ENCODE measurements around the gene SLC22A7.

The SLC22A7 gene

GRCh38 chr6:43295456-43295855 is 2.6 kb upstream of the SLC22A7 start:
- no peaks in the 10 kb centered on the region for H3F3A ChIP-seq (ENCODE audit: low read depth)
- no peaks in the 10 kb centered on the region for H3K9me3 ChIP-seq (ENCODE audit: insufficient read depth, low read depth, low read length)
- no peaks in the 10 kb centered on the region for H3K27me3 ChIP-seq (ENCODE audit: insufficient read depth, low read length, poor library complexity, severe bottlenecking)
- no peaks in the 10 kb centered on the region for H3K4me1 ChIP-seq (ENCODE audit: insufficient read depth, low read length, poor library complexity, severe bottlenecking)
- H3K4me2 ChIP-seq (ENCODE audit: low read depth, low read length, poor library complexity, severe bottlenecking): no peak overlapping the region
- no peaks in the 10 kb centered on the region for H3K79me2 ChIP-seq (ENCODE audit: insufficient read depth, low read length)
- TF ChIP-seq CTCF (conservative IDR thresholded peaks at IDR 0.05; ENCODE audit: low read length) (no peak), EZH2phosphoT487 (IDR thresholded peaks at IDR 0.05; ENCODE audit: borderline replicate concordance) (no peak)
- no peaks in the 10 kb centered on the region for H3K9me2 ChIP-seq (replicated peaks; ENCODE audit: low read depth, low read length)
- H3K36me3 ChIP-seq (ENCODE audit: insufficient read depth, low read length): no peaks in the 10 kb centered on the region
- no peak overlapping the region for H2AFZ ChIP-seq (ENCODE audit: low read length)
- no peaks in the 10 kb centered on the region for H4K20me1 ChIP-seq (ENCODE audit: insufficient read depth, low read length, poor library complexity, severe bottlenecking)
- no peak overlapping the region for H3K9ac ChIP-seq (ENCODE audit: low read depth, low read length, poor library complexity, severe bottlenecking)
- H3K4me3 ChIP-seq (ENCODE audit: low read length, poor library complexity, severe bottlenecking): no peak overlapping the region

DNA sequence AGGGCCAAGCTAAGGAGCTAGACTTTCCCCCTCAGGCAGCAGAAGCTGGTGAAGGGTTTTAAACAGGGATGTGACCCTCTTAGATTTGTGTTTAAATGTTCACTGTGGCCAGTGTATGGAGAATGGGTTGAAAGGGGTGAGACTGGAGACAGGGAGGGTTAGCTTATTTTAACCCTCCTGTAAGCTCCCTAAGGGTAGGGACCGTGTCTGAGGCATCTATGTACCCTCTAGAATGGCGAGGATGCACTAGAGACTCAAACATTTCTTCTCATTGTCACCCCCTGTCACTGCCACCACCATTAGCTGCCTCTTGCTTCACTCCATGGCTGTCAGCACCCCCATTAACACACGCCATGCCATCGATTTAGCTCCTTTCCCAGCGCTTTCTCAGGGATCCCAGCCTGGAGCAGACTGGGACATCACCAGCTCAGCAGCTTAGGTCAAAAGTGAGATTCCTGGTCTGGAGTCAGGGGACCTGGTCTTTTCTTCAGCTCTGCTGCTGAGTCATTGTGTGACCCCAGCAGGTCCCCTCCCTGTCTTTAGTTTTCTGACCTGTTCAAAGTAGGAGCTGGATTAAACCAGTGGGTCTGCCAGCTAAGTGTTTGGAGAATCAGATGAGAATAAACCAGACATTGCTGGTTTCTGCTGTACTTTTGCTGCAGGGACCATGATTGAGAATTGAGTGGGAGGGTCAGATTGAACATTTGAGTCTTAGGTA is 1.1 kb upstream of the SLC22A7 start:
- Histone ChIP-seq H3K36me3 (ENCODE audit: insufficient read depth, low read length) (no peaks in the 10 kb centered on the region), H3K4me3 (ENCODE audit: low read length, poor library complexity, severe bottlenecking) (no peak overlapping the region), H3K9me3 (ENCODE audit: insufficient read depth, low read depth, low read length) (no peaks in the 10 kb centered on the region), H3K9me2 (replicated peaks; ENCODE audit: low read depth, low read length) (no peaks in the 10 kb centered on the region), H3K9ac (ENCODE audit: low read depth, low read length, poor library complexity, severe bottlenecking) (no peak overlapping the region), H3K79me2 (ENCODE audit: insufficient read depth, low read length) (no peaks in the 10 kb centered on the region), H2AFZ (ENCODE audit: low read length) (no peak overlapping the region), H3K4me2 (ENCODE audit: low read depth, low read length, poor library complexity, severe bottlenecking) (no peak overlapping the region), H3K27me3 (ENCODE audit: insufficient read depth, low read length, poor library complexity, severe bottlenecking) (no peaks in the 10 kb centered on the region), H3K4me1 (ENCODE audit: insufficient read depth, low read length, poor library complexity, severe bottlenecking) (no peaks in the 10 kb centered on the region), H4K20me1 (ENCODE audit: insufficient read depth, low read length, poor library complexity, severe bottlenecking) (no peaks in the 10 kb centered on the region), H3F3A (ENCODE audit: low read depth) (no peaks in the 10 kb centered on the region)
- no peak for TF ChIP-seq EZH2phosphoT487 (IDR thresholded peaks at IDR 0.05; ENCODE audit: borderline replicate concordance)
- no peak for TF ChIP-seq CTCF (conservative IDR thresholded peaks at IDR 0.05; ENCODE audit: low read length)

GRCh38 chr6:43298565-43299337 is 691 bp downstream of the SLC22A7 start:
- no peaks in the 10 kb centered on the region for H3F3A ChIP-seq (ENCODE audit: low read depth)
- H3K4me1 ChIP-seq (ENCODE audit: insufficient read depth, low read length, poor library complexity, severe bottlenecking): no peaks in the 10 kb centered on the region
- no peaks in the 10 kb centered on the region for H3K27me3 ChIP-seq (ENCODE audit: insufficient read depth, low read length, poor library complexity, severe bottlenecking)
- H3K36me3 ChIP-seq (ENCODE audit: insufficient read depth, low read length): no peaks in the 10 kb centered on the region
- no peaks in the 10 kb centered on the region for H3K9me3 ChIP-seq (ENCODE audit: insufficient read depth, low read depth, low read length)
- no peak for TF ChIP-seq EZH2phosphoT487 (IDR thresholded peaks at IDR 0.05; ENCODE audit: borderline replicate concordance)
- no peak for TF ChIP-seq CTCF (conservative IDR thresholded peaks at IDR 0.05; ENCODE audit: low read length)
- no peaks in the 10 kb centered on the region for H3K79me2 ChIP-seq (ENCODE audit: insufficient read depth, low read length)
- no peak overlapping the region for H3K4me3 ChIP-seq (ENCODE audit: low read length, poor library complexity, severe bottlenecking)
- H2AFZ ChIP-seq (ENCODE audit: low read length): no peak overlapping the region
- no peaks in the 10 kb centered on the region for H4K20me1 ChIP-seq (ENCODE audit: insufficient read depth, low read length, poor library complexity, severe bottlenecking)
- no peak overlapping the region for H3K4me2 ChIP-seq (ENCODE audit: low read depth, low read length, poor library complexity, severe bottlenecking)
- H3K9me2 ChIP-seq (replicated peaks; ENCODE audit: low read depth, low read length): no peaks in the 10 kb centered on the region
- H3K9ac ChIP-seq (ENCODE audit: low read depth, low read length, poor library complexity, severe bottlenecking): no peak overlapping the region
